A549 (cell line): ENCODE results near the gene ATP2A2. TPM values are rescaled to one million over a fixed set of nuclear protein-coding genes. Genes with fewer than 3 reads are reported as not detected.

Experiments
- ATAC-seq, 2 experiments: fragments of 200-7000 bp in 1 of 2; fragments of >200 bp in 1 of 2; cut with Nextera tagmentation in 1 of 2; cut with Tn5 transposase in 1 of 2; 3 replicates each; pipeline versions ENCODE4 v1.8.0 to v1.9.1; 2018 to 2020; ENCODE audit warnings: mild to moderate bottlenecking in 1 of 2, moderate library complexity in 1 of 2
- CTCF ChIA-PET: fragments of 300-600 bp; sonication (Branson Sonifier 250); formaldehyde crosslinking; extraction: SDS; loops from one replicate; lab custom pipeline; 2021; ENCODE audit warnings: antibody characterized with exemption, inconsistent platforms; lab: Yijun Ruan, JAX
- POLR2A ChIA-PET: fragments of 350-600 bp; formaldehyde crosslinking; extraction: SDS; loops from one replicate; lab custom pipeline; 2021; ENCODE audit warnings: antibody characterized with exemption, inconsistent platforms; lab: Yijun Ruan, JAX
- DNase-seq, 2 experiments: peaks; one replicate each; pipeline versions ENCODE4 v3.0.0 to v3.0.0-alpha.2; 2011 to 2016; ENCODE audit warnings: low read depth in 1 of 2, low spot score in 1 of 2
- FAIRE-seq: peaks from 2 replicates; lab custom pipeline; 2011; peaks lifted over from hg19 to GRCh38; lab: Jason Lieb, UNC
- H3K27ac ChIP-seq, 2 experiments: fragments of >200 bp; sonication (Bioruptor Twin); formaldehyde crosslinking; 3 replicates each; pipeline ENCODE4 v1.5.1; 2016 to 2017
- H3K4me1 ChIP-seq: fragments of >200 bp; sonication (Bioruptor Twin); formaldehyde crosslinking; 3 replicates; pipeline ENCODE4 v1.6.1; 2016
- H3K4me2 ChIP-seq: fragments of >200 bp; sonication (Bioruptor Twin); formaldehyde crosslinking; 3 replicates; pipeline ENCODE4 v1.6.1; 2016
- H3K4me3 ChIP-seq: fragments of >200 bp; sonication (Bioruptor Twin); formaldehyde crosslinking; 3 replicates; pipeline ENCODE4 v1.5.1; 2016
- H3K9me3 ChIP-seq: fragments of >200 bp; sonication (Bioruptor Twin); formaldehyde crosslinking; 3 replicates; pipeline ENCODE4 v1.6.1; 2016
- ATOH8 ChIP-seq: fragments of 250-450 bp; sonication (Bioruptor Pico); IDR thresholded peaks from 2 replicates; pipeline ENCODE4 v1.5.0; 2020; ENCODE audit warnings: low read depth, mild to moderate bottlenecking, moderate library complexity
- CBX8 ChIP-seq: fragments of 200-600 bp; sonication (generic); IDR thresholded peaks from 2 replicates; pipeline ENCODE4 v1.6.1; 2016
- CEBPB ChIP-seq, 2 experiments: fragments of >200 bp in 1 of 2; sonication (Bioruptor Twin) in 1 of 2; formaldehyde crosslinking in 1 of 2; IDR thresholded peaks; 2 replicates each; pipeline ENCODE4 v1.6.1; 2012 to 2016
- CHD4 ChIP-seq: fragments of 200-600 bp; sonication (generic); IDR thresholded peaks from 2 replicates; pipeline ENCODE4 v1.6.1; 2016; ENCODE audit warnings: antibody characterized with exemption, mild to moderate bottlenecking, borderline replicate concordance
- ELK1 ChIP-seq: fragments of 150-350 bp; IDR thresholded peaks from 2 replicates; pipeline ENCODE4 v1.6.1; 2014; ENCODE audit warnings: low read depth, mild to moderate bottlenecking, low read length
- EP300 ChIP-seq, 2 experiments: fragments of >200 bp; sonication (Bioruptor Twin); formaldehyde crosslinking; IDR thresholded peaks; 2 replicates in 1 of 2; 3 replicates in 1 of 2; pipeline ENCODE4 v1.6.1; 2016 to 2017
- FOSB ChIP-seq: fragments of 250-450 bp; sonication (Bioruptor Pico); IDR thresholded peaks from 2 replicates; pipeline ENCODE4 v1.5.0; 2020; ENCODE audit warnings: mild to moderate bottlenecking, moderate library complexity
- FOXS1 ChIP-seq: fragments of 250-450 bp; sonication (Bioruptor Pico); IDR thresholded peaks from 2 replicates; pipeline ENCODE4 v1.5.0; 2020; ENCODE audit warnings: mild to moderate bottlenecking, moderate library complexity
- HDAC2 ChIP-seq: fragments of 200-600 bp; sonication (generic); IDR thresholded peaks from 2 replicates; pipeline ENCODE4 v1.6.1; 2016
- HOXA7 ChIP-seq: fragments of 250-450 bp; sonication (Bioruptor Pico); IDR thresholded peaks from 2 replicates; pipeline ENCODE4 v1.5.0; 2020; ENCODE audit warnings: mild to moderate bottlenecking, moderate library complexity
- HOXB13 ChIP-seq: fragments of 250-450 bp; sonication (Bioruptor Pico); IDR thresholded peaks from 2 replicates; pipeline ENCODE4 v1.5.0; 2020; ENCODE audit warnings: low read depth, mild to moderate bottlenecking, moderate library complexity
- JUN ChIP-seq, 2 experiments: fragments of >200 bp; sonication (Bioruptor Twin); formaldehyde crosslinking; IDR thresholded peaks; 2 replicates in 1 of 2; 3 replicates in 1 of 2; pipeline ENCODE4 v1.6.1; 2016 to 2017
- KDM1A ChIP-seq: fragments of 200-600 bp; sonication (generic); IDR thresholded peaks from 2 replicates; pipeline ENCODE4 v1.6.1; 2016; ENCODE audit warnings: low read depth, mild to moderate bottlenecking
- MAFK ChIP-seq: fragments of 450-650 bp; IDR thresholded peaks from 2 replicates; pipeline ENCODE4 v1.6.1; 2014; ENCODE audit not compliant: partially characterized antibody
- MAZ ChIP-seq: fragments of 150-350 bp; IDR thresholded peaks from 2 replicates; pipeline ENCODE4 v1.6.1; 2014; ENCODE audit warnings: antibody characterized with exemption, low read depth, low read length, borderline replicate concordance
- MYC ChIP-seq: IDR thresholded peaks from 2 replicates; pipeline ENCODE4 v1.6.1; 2012; ENCODE audit warnings: mild to moderate bottlenecking, inconsistent platforms, low read length, improper control_type of control experiment, borderline replicate concordance
- NR3C1 ChIP-seq: fragments of >200 bp; sonication (Bioruptor Twin); formaldehyde crosslinking; IDR thresholded peaks from 3 replicates; pipeline ENCODE4 v1.6.1; 2017
- PHF8 ChIP-seq: fragments of 200-600 bp; sonication (generic); IDR thresholded peaks from 2 replicates; pipeline ENCODE4 v1.6.1; 2016; ENCODE audit warnings: low read depth, mild to moderate bottlenecking, antibody characterized with exemption, moderate library complexity, borderline replicate concordance
- POLR2AphosphoS2 ChIP-seq: conservative IDR thresholded peaks from 2 replicates; pipeline ENCODE4 v1.6.1; 2012; ENCODE audit warnings: low read length, improper control_type of control experiment, inconsistent platforms
- RNF2 ChIP-seq: fragments of 200-600 bp; sonication (generic); IDR thresholded peaks from 2 replicates; pipeline ENCODE4 v1.6.1; 2016; ENCODE audit warnings: low read depth, mild to moderate bottlenecking, antibody characterized with exemption, moderate library complexity, borderline replicate concordance
- SREBF2 ChIP-seq: fragments of 450-650 bp; IDR thresholded peaks from 2 replicates; pipeline ENCODE4 v1.6.1; 2014; ENCODE audit warnings: mild to moderate bottlenecking, moderate library complexity
- TFCP2L1 ChIP-seq: fragments of 250-450 bp; sonication (Bioruptor Pico); IDR thresholded peaks from 2 replicates; pipeline ENCODE4 v1.5.0; 2021; ENCODE audit warnings: mild to moderate bottlenecking
- TP53 ChIP-seq: fragments of 250-450 bp; sonication (Bioruptor Pico); IDR thresholded peaks from 2 replicates; pipeline ENCODE4 v1.5.0; 2021; ENCODE audit warnings: mild to moderate bottlenecking, moderate library complexity
- USF2 ChIP-seq: fragments of 450-650 bp; IDR thresholded peaks from 2 replicates; pipeline ENCODE4 v1.6.1; 2014; ENCODE audit warnings: antibody characterized with exemption
- ZNF302 ChIP-seq: fragments of 250-450 bp; sonication (Bioruptor Pico); IDR thresholded peaks from 2 replicates; pipeline ENCODE4 v1.9.0; 2021; ENCODE audit warnings: inconsistent platforms, mild to moderate bottlenecking, moderate library complexity
- WGBS: methylation state at CpG from one replicate; pipeline ENCODE4 v1.1.6; 2017; ENCODE audit errors: missing lambda C conversion rate; 5-methylcytosine and 5-hydroxymethylcytosine counted together
- polyA plus RNA-seq, 4 experiments: library from polyadenylated mRNA; depleted of rRNA in 3 of 4; stranded (reverse); fragments of >200 nt; fragmentation: RNase III in 1 of 4; extraction: RNeasy Plus Mini Kit Qiagen cat#74134 plus additional on column Dnase treatment in 1 of 4; gene quantifications; 2 replicates in 3 of 4; 3 replicates in 1 of 4; pipeline ENCODE4 v1.2.3, GENCODE V29; 2011 to 2017

Gene ATP2A2
- polyA plus RNA-seq, 2 of the 4 experiments (the other 2 are of a cell fraction), result 342 to 415 TPM

- CTCF ChIA-PET, result interaction anchor here (3.1 kb wide), 1 partner anchor 10 kb away, joined by 8 read pairs; no protein-coding TSS in a partner anchor
- POLR2A ChIA-PET, result no interaction called here
- ATAC-seq, result no peak
- Histone ChIP-seq H3K4me3 (no peak overlapping the region), H3K4me1 (no peaks in the 10 kb centered on the region), H3K27ac (no peak overlapping the region), H3K4me2 (no peak overlapping the region), H3K9me3 (no peaks in the 10 kb centered on the region)
- WGBS, result 87% methylated on average over 8 of the region's 8 CpGs
- FAIRE-seq, result no peak
- no peak for TF ChIP-seq SREBF2
- TF ChIP-seq MAZ, result no peak
- no peak for TF ChIP-seq CBX8
- TF ChIP-seq TFCP2L1, result no peak
- no peak for TF ChIP-seq CEBPB (IDR thresholded peaks at IDR 0.05)
- TF ChIP-seq MAFK, result no peak
- DNase-seq, result no peak
These were observed 66.7 kb downstream of the ATP2A2 start for GRCh38 chr12:110347767-110348166.

- CTCF ChIA-PET, result interaction anchor here (1.9 to 3.1 kb wide), 3 partner anchors 8 to 11 kb away, joined by 4 to 9 read pairs (median 8); no protein-coding TSS in a partner anchor
These were observed 67.5 kb downstream of the ATP2A2 start for GRCh38 chr12:110348431-110349059.

GRCh38 chr12:110349096-110349495 lies 68.0 kb downstream of the ATP2A2 start:
- ChIA-PET CTCF (interaction anchor here (1.9 to 3.1 kb wide), 3 partner anchors 9 to 11 kb away, joined by 4 to 9 read pairs (median 8); no protein-coding TSS in a partner anchor), POLR2A (interaction anchor here (1.1 to 1.7 kb wide), 2 partner anchors 8 to 101 kb away, joined by 3 to 9 read pairs; partner anchors contain the start of gene ARPC3)
- no peak overlapping the region; a peak in 1 of 6 replicates for H3K27ac ChIP-seq
- no peak overlapping the region for H3K4me3 ChIP-seq
- DNase-seq (no peak), ATAC-seq (peak; percentile 1 to 8; a peak in 2 of 6 replicates), FAIRE-seq (no peak)
- H3K9me3 ChIP-seq, result no peaks in the 10 kb centered on the region
- 88% methylated on average over 4 of the region's 4 CpGs for WGBS
- no peaks in the 10 kb centered on the region for H3K4me1 ChIP-seq
- H3K4me2 ChIP-seq, result no peak overlapping the region
- no peak for TF ChIP-seq HOXA7
- TF ChIP-seq MAZ, result no peak
- no peak for TF ChIP-seq MYC
- TF ChIP-seq JUN (IDR thresholded peaks at IDR 0.05), result no peak
- no peak for TF ChIP-seq CBX8
- no peak for TF ChIP-seq EP300 (IDR thresholded peaks at IDR 0.05)
- TF ChIP-seq ELK1, result no peak
- no peak for TF ChIP-seq USF2
- TF ChIP-seq HOXB13 (CRISPR knock-in tag), result no peak
- no peak for TF ChIP-seq ATOH8 (CRISPR knock-in tag)
- no peak for TF ChIP-seq PHF8
- no peak for TF ChIP-seq KDM1A
- no peak for TF ChIP-seq ZNF302 (CRISPR knock-in tag)
- no peak for TF ChIP-seq NR3C1
- TF ChIP-seq RNF2, result no peak
- TF ChIP-seq MAFK, result no peak
- TF ChIP-seq TP53 (CRISPR knock-in tag), result no peak

More at GRCh38 chr12:110348431-110349059, 67.5 kb downstream of the ATP2A2 start:
- no peaks in the 10 kb centered on the region for H3K9me3 ChIP-seq
- no peak overlapping the region for H3K4me3 ChIP-seq
- H3K4me2 ChIP-seq, result no peak overlapping the region
- 93% methylated on average over 7 of the region's 7 CpGs for WGBS
- no peak for TF ChIP-seq FOXS1 (CRISPR knock-in tag)
- TF ChIP-seq ATOH8 (CRISPR knock-in tag), result no peak
- no peak for TF ChIP-seq HDAC2
- TF ChIP-seq FOSB (CRISPR knock-in tag), result no peak
- no peak for TF ChIP-seq NR3C1
- TF ChIP-seq CHD4, result no peak
- no peak for TF ChIP-seq TFCP2L1
- TF ChIP-seq POLR2AphosphoS2, result 0 out of 2 replicates have a peak, but pooled peaks have one; percentile 0
- POLR2A ChIA-PET, result interaction anchor here (1.1 to 1.7 kb wide), 2 partner anchors 8 to 102 kb away, joined by 3 to 9 read pairs; partner anchors contain the start of gene ARPC3
- FAIRE-seq (no peak), ATAC-seq (no peak), DNase-seq (no peak)
- no peak overlapping the region; a peak in 1 of 6 replicates for H3K27ac ChIP-seq
- H3K4me1 ChIP-seq, result no peaks in the 10 kb centered on the region
